Measurements from ENCODE around the gene FOXP1.

GRCh38 chr3:71416876-71417275, 166.7 kb downstream of the FOXP1 start:
- TF ChIP-seq POLR2A (IDR thresholded peaks at IDR 0.05) (no peak), CTCF (IDR thresholded peaks at IDR 0.05) (peak in 1 of 5 experiments; percentile 11)
